Immature natural killer cell (primary cell): ENCODE results near the gene DISC1. TPM values are rescaled to one million over a fixed set of nuclear protein-coding genes. Genes with fewer than 3 reads are reported as not detected.

Experiments used
- DNase-seq, 3 donors: peaks; one replicate each; pipeline ENCODE4 v3.0.0; 2022; ENCODE audit warnings: mixed read lengths in 1 of 3
- H3K27ac Mint-ChIP-seq, 6 donors: one replicate each; pipeline ENCODE4 v1.8.0; 2020; ENCODE audit warnings: mixed read lengths in 6 of 6, mild to moderate bottlenecking in 5 of 6, inconsistent platforms in 4 of 6, moderate library complexity in 3 of 6
- H3K27me3 Mint-ChIP-seq, 3 donors: one replicate each; pipeline ENCODE4 v1.8.0; 2020 to 2021; ENCODE audit warnings: low read depth in 3 of 3, mild to moderate bottlenecking in 3 of 3, mixed read lengths in 3 of 3, moderate library complexity in 3 of 3, inconsistent platforms in 1 of 3
- H3K36me3 Mint-ChIP-seq, 3 donors: one replicate each; pipeline ENCODE4 v1.8.0; 2020; ENCODE audit warnings: mixed read lengths in 3 of 3, inconsistent platforms in 2 of 3, mild to moderate bottlenecking in 2 of 3
- H3K4me1 Mint-ChIP-seq, 2 donors: one replicate each; pipeline ENCODE4 v1.8.0; 2020; ENCODE audit warnings: inconsistent platforms in 2 of 2, mild to moderate bottlenecking in 2 of 2, mixed read lengths in 2 of 2, moderate library complexity in 1 of 2
- H3K4me3 Mint-ChIP-seq, 5 donors: one replicate each; pipeline ENCODE4 v1.8.0; 2020; ENCODE audit warnings: mild to moderate bottlenecking in 5 of 5, mixed read lengths in 5 of 5, inconsistent platforms in 3 of 5, moderate library complexity in 3 of 5
- H3K9me3 Mint-ChIP-seq, 6 donors: one replicate each; pipeline ENCODE4 v1.8.0; 2020; ENCODE audit warnings: mild to moderate bottlenecking in 6 of 6, mixed read lengths in 6 of 6, inconsistent platforms in 4 of 6, moderate library complexity in 3 of 6
- polyA plus RNA-seq, 3 donors: library from polyadenylated mRNA; unstranded; fragments of 300-500 nt; fragmentation: Illumina TruSeq; gene quantifications; one replicate each; pipeline ENCODE4 v1.2.3, GENCODE V29; 2021

Gene DISC1
- polyA plus RNA-seq, 3 donors from 2014 or later: 1.1 to 1.3 TPM; not detected in 1

- Mint-ChIP-seq H3K4me3 (no peak overlapping the region), H3K9me3 (peaks cover 0 to 2% (median 0%) of the 10 kb centered on the region in 6 donors), H3K4me1 (no peaks in the 10 kb centered on the region), H3K36me3 (no peaks in the 10 kb centered on the region), H3K27ac (no peak overlapping the region), H3K27me3 (peaks cover 3 to 6% (median 3%) of the 10 kb centered on the region in 3 donors)
- DNase-seq: no peak
These were observed 439.9 kb downstream of the DISC1 start for GRCh38 chr1:232066521-232066920.

DNA sequence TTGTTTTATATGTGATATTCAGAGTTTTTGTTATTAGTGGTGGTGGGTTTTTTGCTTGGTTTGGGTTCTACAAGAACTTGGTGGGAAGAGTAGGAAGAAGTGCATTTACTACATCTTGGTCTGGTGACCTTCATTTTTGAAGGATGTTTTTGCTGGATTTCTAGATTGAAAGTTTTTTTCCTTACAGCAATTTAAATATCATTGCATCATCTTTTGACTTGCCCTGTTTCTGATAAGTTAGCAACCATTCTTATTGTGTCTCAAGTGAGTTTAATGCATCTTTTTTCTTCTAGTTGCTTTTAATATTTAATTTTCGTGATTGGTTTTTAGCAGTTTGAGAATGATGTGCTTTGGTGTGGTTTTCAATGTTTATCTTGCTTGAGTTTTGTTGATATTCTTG lies 447.7 kb downstream of the DISC1 start:
- no peak overlapping the region for H3K4me3 Mint-ChIP-seq
- H3K9me3 Mint-ChIP-seq: peaks cover 0 to 6% (median 0%) of the 10 kb centered on the region in 6 donors
- no peak for DNase-seq
- peaks cover 0 to 4% (median 0%) of the 10 kb centered on the region in 3 donors for H3K36me3 Mint-ChIP-seq
- no peak overlapping the region for H3K27ac Mint-ChIP-seq
- H3K27me3 Mint-ChIP-seq: peaks cover 5 to 10% (median 7%) of the 10 kb centered on the region in 3 donors
- H3K4me1 Mint-ChIP-seq: no peaks in the 10 kb centered on the region

DNA sequence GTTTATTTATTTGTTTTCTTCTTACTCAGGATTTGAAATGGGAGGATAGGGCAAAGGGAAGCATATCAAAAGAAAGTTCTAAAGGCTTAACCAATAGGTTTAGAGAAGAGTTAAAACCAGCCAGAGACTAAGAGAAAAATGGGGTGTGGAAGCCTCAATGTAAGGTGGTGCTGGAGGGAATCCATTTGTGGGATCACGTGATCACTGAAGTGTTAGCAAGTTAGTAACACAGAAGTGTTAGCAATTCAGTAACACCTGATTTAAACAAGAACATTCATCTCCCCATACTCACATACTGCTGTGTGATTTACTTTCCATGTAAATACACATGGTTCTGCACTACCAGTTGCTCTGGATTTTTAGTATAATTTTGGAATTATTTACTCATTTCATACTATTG lies 451.2 kb downstream of the DISC1 start:
- H3K27me3 Mint-ChIP-seq: peaks cover 2 to 10% (median 6%) of the 10 kb centered on the region in 3 donors

DNA sequence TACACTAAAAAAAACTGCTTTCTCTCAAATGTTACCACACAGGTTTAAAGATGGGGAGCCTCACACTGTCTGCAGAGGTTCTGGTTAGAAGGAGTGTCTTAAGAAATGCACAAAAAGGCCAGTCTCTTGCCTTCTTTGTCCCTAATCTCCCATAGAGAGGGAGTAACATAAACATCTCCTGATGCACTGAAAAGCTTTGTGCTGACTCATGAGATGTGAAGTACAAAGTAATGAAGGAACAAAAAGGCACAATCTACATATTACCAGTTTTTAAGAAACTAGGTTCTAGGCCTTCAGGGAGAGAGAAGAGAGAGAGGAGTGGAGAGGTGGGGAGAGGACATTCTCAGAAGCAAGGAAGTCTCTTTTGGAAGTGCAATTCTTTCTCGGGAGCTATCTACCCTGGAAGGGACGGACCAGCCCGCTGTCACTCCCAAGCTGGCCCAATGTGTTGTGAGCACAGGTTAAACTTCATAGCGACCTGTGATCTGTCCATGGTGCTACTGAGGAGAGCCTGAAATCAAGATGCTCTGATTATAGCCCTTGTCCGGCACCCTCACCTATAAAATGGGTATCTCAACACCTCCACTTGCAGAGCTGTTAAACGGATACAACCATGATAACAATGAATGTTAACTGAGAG lies 458.1 kb downstream of the DISC1 start:
- H3K4me1 Mint-ChIP-seq: no peaks in the 10 kb centered on the region
- peaks cover 0 to 7% (median under 1%) of the 10 kb centered on the region in 6 donors for H3K9me3 Mint-ChIP-seq
- H3K36me3 Mint-ChIP-seq: no peaks in the 10 kb centered on the region
- no peak for DNase-seq
- H3K27ac Mint-ChIP-seq: no peak overlapping the region
- no peak overlapping the region for H3K4me3 Mint-ChIP-seq
- H3K27me3 Mint-ChIP-seq: peaks cover 0 to 5% (median 2%) of the 10 kb centered on the region in 3 donors

More for the DNA sequence above, 451.2 kb downstream of the DISC1 start:
- peaks cover 0 to 7% (median 4%) of the 10 kb centered on the region in 6 donors for H3K9me3 Mint-ChIP-seq
- no peak overlapping the region for H3K4me3 Mint-ChIP-seq
- no peak overlapping the region for H3K27ac Mint-ChIP-seq
- no peaks in the 10 kb centered on the region for H3K4me1 Mint-ChIP-seq
- H3K36me3 Mint-ChIP-seq: peaks cover 0 to 4% (median 0%) of the 10 kb centered on the region in 3 donors
- DNase-seq: no peak

DNA sequence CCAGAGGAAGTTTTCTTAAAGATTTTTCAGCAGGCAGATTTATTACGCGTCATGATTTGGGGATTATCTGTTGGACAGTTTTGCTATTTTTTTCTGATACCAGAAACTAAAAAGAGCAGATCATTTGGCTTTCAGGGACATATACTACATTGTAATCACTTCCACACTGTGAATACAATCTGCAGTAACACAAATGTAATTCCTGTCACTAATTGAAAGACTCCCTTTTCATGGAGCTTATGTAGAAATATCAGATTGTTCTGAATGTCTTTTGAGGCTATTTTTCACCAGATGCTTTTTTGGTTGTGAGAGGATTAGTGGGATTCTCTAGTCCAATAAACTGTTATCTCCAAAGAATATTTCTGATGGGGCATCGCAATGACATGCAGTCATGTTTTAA lies 464.2 kb downstream of the DISC1 start:
- Mint-ChIP-seq H3K9me3 (no peaks in the 10 kb centered on the region), H3K36me3 (no peaks in the 10 kb centered on the region), H3K4me3 (no peak overlapping the region), H3K4me1 (no peaks in the 10 kb centered on the region), H3K27me3 (no peaks in the 10 kb centered on the region), H3K27ac (no peak overlapping the region)
- no peak for DNase-seq

Other genes with a start within 250 kb of the DISC1 start
- 10 to 100 TPM; 18.2 to 27.3 (median 20.6) TPM for gene EGLN1, start 204.5 kb upstream of the DISC1 start, polyA plus RNA-seq
- gene TSNAX, start 98.1 kb upstream of the DISC1 start, polyA plus RNA-seq: 100 to 1,000 TPM; 103 to 141 (median 122) TPM